GM23338 (cell line): ENCODE measurements around the gene EDIL3. TPM values are rescaled to one million over a fixed set of nuclear protein-coding genes. Genes with fewer than 3 reads are reported as not detected.

ENCODE experiments used
- ATAC-seq: fragments of 200-7000 bp; cut with Tn5 transposase; 3 replicates; pipeline ENCODE4 v1.9.1; 2020
- DNase-seq: peaks from one replicate; pipeline ENCODE4 v3.0.0-alpha.2; 2015; ENCODE audit warnings: low spot score
- H2AFZ ChIP-seq: fragments of 200-600 bp; sonication (generic); 2 replicates; pipeline ENCODE4 v1.8.0; 2016; ENCODE audit warnings: antibody characterized with exemption, mild to moderate bottlenecking, moderate library complexity
- H3F3A ChIP-seq: fragments of 200-600 bp; sonication (generic); replicated peaks from 2 replicates; pipeline ENCODE4 v1.8.0; 2017; ENCODE audit warnings: antibody characterized with exemption, mixed run types, low read depth
- H3K27ac ChIP-seq: fragments of 200-600 bp; sonication (generic); 2 replicates; pipeline ENCODE4 v1.6.1; 2016; ENCODE audit warnings: low read depth
- H3K27me3 ChIP-seq: fragments of 200-600 bp; sonication (generic); 2 replicates; pipeline ENCODE4 v1.8.0; 2016; ENCODE audit warnings: mild to moderate bottlenecking, mixed run types, moderate library complexity; ENCODE audit not compliant: insufficient read depth
- H3K36me3 ChIP-seq: fragments of 200-600 bp; sonication (generic); 2 replicates; pipeline ENCODE4 v1.8.0; 2016; ENCODE audit warnings: mild to moderate bottlenecking; ENCODE audit not compliant: insufficient read depth
- H3K4me1 ChIP-seq: fragments of 200-600 bp; sonication (generic); 2 replicates; pipeline ENCODE4 v1.8.0; 2016; ENCODE audit warnings: mild to moderate bottlenecking, moderate library complexity; ENCODE audit not compliant: insufficient read depth
- H3K4me2 ChIP-seq: fragments of 200-600 bp; sonication (generic); 2 replicates; pipeline ENCODE4 v1.7.1; 2017; ENCODE audit warnings: mixed run types
- H3K4me3 ChIP-seq: fragments of 200-600 bp; sonication (generic); 2 replicates; pipeline ENCODE4 v1.6.1; 2016; ENCODE audit warnings: mixed run types
- H3K79me2 ChIP-seq: fragments of 200-600 bp; sonication (generic); replicated peaks from 2 replicates; pipeline ENCODE4 v1.8.0; 2017; ENCODE audit warnings: mild to moderate bottlenecking; ENCODE audit not compliant: insufficient read depth
- H3K9me2 ChIP-seq: fragments of 200-600 bp; sonication (generic); 2 replicates; pipeline ENCODE4 v1.8.0; 2017; ENCODE audit not compliant: insufficient read depth
- H4K20me1 ChIP-seq: fragments of 200-600 bp; sonication (generic); replicated peaks from 2 replicates; pipeline ENCODE4 v1.8.0; 2017; ENCODE audit warnings: mild to moderate bottlenecking; ENCODE audit not compliant: insufficient read depth
- H3K27ac Mint-ChIP-seq: 2 replicates; pipeline ENCODE4 v1.8.0; 2020; ENCODE audit warnings: inconsistent platforms, mild to moderate bottlenecking, moderate library complexity, mixed read lengths
- H3K27me3 Mint-ChIP-seq: 3 replicates; pipeline ENCODE4 v1.8.0; 2022; ENCODE audit warnings: low read depth, mild to moderate bottlenecking, moderate library complexity, mixed read lengths, inconsistent platforms; ENCODE audit not compliant: insufficient read depth, poor library complexity
- H3K36me3 Mint-ChIP-seq: 3 replicates; pipeline ENCODE4 v1.8.0; 2021; ENCODE audit warnings: low read depth, mild to moderate bottlenecking, inconsistent platforms, moderate library complexity, mixed read lengths
- H3K4me1 Mint-ChIP-seq: 3 replicates; pipeline ENCODE4 v1.8.0; 2020; ENCODE audit warnings: mild to moderate bottlenecking, inconsistent platforms, mixed read lengths
- H3K4me3 Mint-ChIP-seq: 3 replicates; pipeline ENCODE4 v1.8.0; 2021; ENCODE audit warnings: moderate library complexity, mild to moderate bottlenecking, inconsistent platforms, mixed read lengths
- H3K9me3 Mint-ChIP-seq: 3 replicates; pipeline ENCODE4 v1.8.0; 2020; ENCODE audit warnings: moderate library complexity, mild to moderate bottlenecking, inconsistent platforms, mixed read lengths
- CREB1 ChIP-seq: fragments of 250-450 bp; sonication (Bioruptor Pico); IDR thresholded peaks from 2 replicates; pipeline ENCODE4 v1.5.0; 2020; ENCODE audit warnings: low read depth, mild to moderate bottlenecking, moderate library complexity
- CTCF ChIP-seq, 2 experiments: fragments of 200-600 bp in 1 of 2; sonication (generic) in 1 of 2; conservative IDR thresholded peaks; 2 replicates each; pipeline versions ENCODE4 v1.5.1 to v1.6.1; 2016 to 2017; ENCODE audit warnings: antibody characterized with exemption in 2 of 2, low read depth in 2 of 2, mild to moderate bottlenecking in 2 of 2, moderate library complexity in 1 of 2
- ETS1 ChIP-seq: IDR thresholded peaks from 2 replicates; pipeline ENCODE4 v1.6.1; 2016; ENCODE audit warnings: antibody characterized with exemption
- EZH2 ChIP-seq: fragments of 200-600 bp; sonication (generic); IDR thresholded peaks from one replicate; pipeline ENCODE4 v1.8.0; 2017; ENCODE audit warnings: antibody characterized with exemption, mild to moderate bottlenecking, low read depth; ENCODE audit not compliant: unreplicated experiment
- EZH2phosphoT487 ChIP-seq: fragments of 200-600 bp; sonication (generic); IDR thresholded peaks from one replicate; pipeline ENCODE4 v1.8.1; 2018; ENCODE audit warnings: antibody characterized with exemption; ENCODE audit not compliant: unreplicated experiment
- JUNB ChIP-seq: IDR thresholded peaks from one replicate; pipeline ENCODE4 v1.6.1; 2016; ENCODE audit warnings: antibody characterized with exemption; ENCODE audit not compliant: unreplicated experiment
- NANOG ChIP-seq: IDR thresholded peaks from 2 replicates; pipeline ENCODE4 v1.6.1; 2016; ENCODE audit warnings: antibody characterized with exemption, borderline replicate concordance
- POLR2AphosphoS5 ChIP-seq: IDR thresholded peaks from 2 replicates; pipeline ENCODE4 v1.6.1; 2016; ENCODE audit warnings: antibody characterized with exemption, low read depth
- REST ChIP-seq: IDR thresholded peaks from one replicate; pipeline ENCODE4 v1.6.1; 2018; ENCODE audit warnings: antibody characterized with exemption; ENCODE audit not compliant: unreplicated experiment
- STAT1 ChIP-seq: IDR thresholded peaks from one replicate; pipeline ENCODE4 v1.6.1; 2016; ENCODE audit warnings: antibody characterized with exemption; ENCODE audit not compliant: unreplicated experiment
- ZNF114 ChIP-seq: fragments of 250-450 bp; sonication (Bioruptor Pico); IDR thresholded peaks from 2 replicates; pipeline ENCODE4 v1.5.0; 2020; ENCODE audit warnings: mild to moderate bottlenecking, moderate library complexity
- ZNF331 ChIP-seq: fragments of 250-450 bp; sonication (Bioruptor Pico); IDR thresholded peaks from 2 replicates; pipeline ENCODE4 v1.5.0; 2020; ENCODE audit warnings: low read depth, mild to moderate bottlenecking, moderate library complexity
- ZNF462 ChIP-seq: fragments of 250-450 bp; sonication (Bioruptor Pico); IDR thresholded peaks from 2 replicates; pipeline ENCODE4 v1.5.0; 2020; ENCODE audit warnings: mild to moderate bottlenecking, moderate library complexity
- polyA plus RNA-seq: library from polyadenylated mRNA; unstranded; fragments of >200 nt; fragmentation: Nextera tagmentation; extraction: Ambion mirVana; gene quantifications from 2 replicates; pipeline ENCODE4 v1.2.1, GENCODE V29; 2016
- total RNA-seq: library from RNA; depleted of rRNA; stranded (reverse); fragments of >200 nt; shearing (Covaris generic); gene quantifications from 2 replicates; pipeline ENCODE4 v1.2.3, GENCODE V29; 2014

Gene EDIL3
- total and polyA plus RNA-seq, 2 experiments from 2014 or later, result 43.3 to 61.9 TPM

GRCh38 chr5:84059672-84060071 is 325.0 kb downstream of the EDIL3 start:
- Mint-ChIP-seq H3K27me3 (no peaks in the 10 kb centered on the region), H3K36me3 (peaks cover 4% of the 10 kb centered on the region; the same call in 1 of the 3 replicates), H3K4me3 (no peak overlapping the region), H3K27ac (no peak overlapping the region), H3K4me1 (no peaks in the 10 kb centered on the region), H3K9me3 (0 out of 3 replicates have a peak, but pooled peaks cover 3% of the 10 kb centered on the region)
- Histone ChIP-seq H3K36me3 (no peaks in the 10 kb centered on the region), H3K27me3 (no peaks in the 10 kb centered on the region), H3K79me2 (no peaks in the 10 kb centered on the region), H3F3A (no peaks in the 10 kb centered on the region), H3K4me1 (no peaks in the 10 kb centered on the region), H3K27ac (no peak overlapping the region), H3K4me3 (no peak overlapping the region), H3K9me2 (no peaks in the 10 kb centered on the region), H3K4me2 (no peak overlapping the region), H2AFZ (no peak overlapping the region), H4K20me1 (no peaks in the 10 kb centered on the region)
- DNase-seq, result no peak
- no peak for TF ChIP-seq REST
- no peak for TF ChIP-seq ETS1
- no peak for TF ChIP-seq POLR2AphosphoS5
- no peak for TF ChIP-seq EZH2phosphoT487
- TF ChIP-seq STAT1, result no peak
- TF ChIP-seq NANOG, result no peak
- no peak for TF ChIP-seq CTCF (conservative IDR thresholded peaks at IDR 0.05; ENCODE audit: low read depth in 2 of 2)
- TF ChIP-seq ZNF462 (CRISPR knock-in tag), result no peak
- no peak for TF ChIP-seq EZH2
- no peak for TF ChIP-seq ZNF331
- TF ChIP-seq ZNF114 (CRISPR knock-in tag), result no peak
- TF ChIP-seq CREB1 (CRISPR knock-in tag), result no peak
- TF ChIP-seq JUNB, result no peak
- ATAC-seq, result no peak
